CD4-positive, alpha-beta T cell treated with Interleukin-12 subunit alpha and Interleukin-12 subunit beta, for 1 hour (primary cell): ENCODE results near the gene MRPL52.
"Not testable (repeated sequence)": the region's sequence is repeated elsewhere in the genome, so short reads cannot be mapped to it uniquely, and the experiment has no call there.

Experiments
- DNase-seq: peaks from one replicate; pipeline ENCODE4 v3.0.0-alpha.2; 2020

The MRPL52 gene

DNA sequence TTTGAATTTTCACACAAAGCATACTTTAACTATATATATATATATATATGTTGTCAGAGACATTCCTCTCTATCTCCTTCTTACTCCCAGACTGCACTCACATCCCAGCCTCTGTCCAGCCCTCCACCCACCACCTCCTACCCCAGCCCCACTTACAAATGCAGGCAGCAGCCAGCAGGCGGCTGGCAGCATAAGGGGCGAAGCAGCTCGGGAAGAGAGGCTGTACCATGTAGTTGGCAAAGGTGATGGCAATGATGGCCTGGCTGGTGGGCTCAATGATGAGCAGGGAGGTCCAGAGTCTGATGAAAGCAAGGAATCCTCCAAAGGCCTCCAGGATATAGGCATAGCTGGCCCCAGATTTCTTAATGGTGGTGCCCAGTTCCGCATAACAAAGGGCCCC, 16.9 kb upstream of the MRPL52 start:
- no peak for DNase-seq

DNA sequence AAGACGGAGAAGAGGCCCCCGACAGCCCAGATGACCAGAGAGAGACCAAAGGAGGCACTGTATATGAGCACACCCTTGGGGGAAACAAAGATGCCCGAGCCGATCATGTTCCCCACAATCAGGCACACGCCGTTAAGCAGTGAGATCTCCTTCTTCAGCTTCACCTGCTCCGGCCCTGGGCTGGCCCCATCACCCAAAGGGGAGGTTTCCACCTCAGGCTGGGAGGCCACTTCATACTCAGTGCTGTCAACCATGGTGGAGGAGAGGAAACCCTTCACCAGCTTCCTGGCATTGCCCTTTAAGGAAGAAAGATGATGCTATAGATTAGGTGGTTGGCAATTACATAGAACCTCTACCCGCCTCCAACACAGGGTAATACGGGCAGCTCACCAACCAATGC, 16.5 kb upstream of the MRPL52 start:
- DNase-seq: no peak

DNA sequence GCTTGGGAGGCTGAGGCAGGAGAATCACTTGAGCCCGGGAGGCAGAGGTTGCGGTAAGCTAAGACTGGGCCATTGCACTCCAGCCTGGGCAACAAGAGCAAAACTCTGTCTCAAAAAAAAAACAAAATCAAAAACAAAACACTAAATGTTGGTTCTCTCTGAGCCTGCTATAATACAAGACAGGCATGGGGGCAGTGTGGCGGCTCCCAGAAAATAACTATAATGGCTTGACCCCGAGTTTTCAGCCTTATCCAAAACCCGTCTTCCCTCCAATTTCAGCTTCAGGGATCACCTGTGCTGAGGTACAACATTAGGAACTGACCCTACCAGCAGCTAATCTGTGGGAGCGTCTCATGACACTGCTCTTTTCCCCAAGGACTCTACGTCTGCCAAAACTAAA, 15.3 kb upstream of the MRPL52 start:
- no peak for DNase-seq

DNA sequence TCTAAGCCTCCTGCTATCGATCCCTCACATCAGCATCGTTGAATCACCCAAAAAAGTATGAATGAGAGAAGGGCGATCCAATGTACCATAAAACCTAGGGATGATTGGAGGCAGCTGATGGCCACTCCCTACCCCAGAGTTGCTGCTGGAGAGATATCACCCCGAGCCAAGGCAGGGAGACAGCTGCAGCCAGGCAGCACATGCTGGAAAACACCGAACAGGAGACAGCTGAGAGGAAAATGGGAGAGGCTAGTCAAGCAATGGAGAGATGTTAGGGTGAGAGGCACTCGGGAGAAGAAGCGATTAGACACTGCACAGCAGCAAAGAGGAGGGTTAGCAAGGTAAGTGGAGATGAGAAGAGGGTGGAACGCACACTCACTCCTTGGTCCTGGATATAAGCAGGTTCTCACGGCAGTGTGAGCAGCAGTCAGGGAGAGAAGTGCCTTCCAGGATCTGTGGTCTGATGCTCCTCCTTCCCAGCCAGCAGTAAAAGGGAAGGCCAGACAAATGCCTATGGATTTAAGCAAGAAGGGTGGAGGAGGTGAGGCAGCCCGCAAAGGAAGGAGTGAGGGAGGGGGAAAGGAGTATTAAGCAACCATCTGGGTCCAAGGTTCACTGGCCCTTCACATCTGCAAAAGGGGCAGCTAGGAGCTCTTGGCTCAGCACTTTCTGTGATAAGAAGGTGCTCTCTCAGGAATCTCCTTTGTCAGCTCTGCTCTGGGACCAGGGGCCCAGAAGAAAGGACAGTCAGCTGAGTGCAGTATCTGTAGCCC, 14.6 kb upstream of the MRPL52 start, which contains the start of gene SLC7A7:
SLC7A7 (minus strand) TSS at position 495 of the 773 bp plus-strand sequence. CDS start 2,037 bp downstream, outside the sequence.
- DNase-seq: no peak

DNA sequence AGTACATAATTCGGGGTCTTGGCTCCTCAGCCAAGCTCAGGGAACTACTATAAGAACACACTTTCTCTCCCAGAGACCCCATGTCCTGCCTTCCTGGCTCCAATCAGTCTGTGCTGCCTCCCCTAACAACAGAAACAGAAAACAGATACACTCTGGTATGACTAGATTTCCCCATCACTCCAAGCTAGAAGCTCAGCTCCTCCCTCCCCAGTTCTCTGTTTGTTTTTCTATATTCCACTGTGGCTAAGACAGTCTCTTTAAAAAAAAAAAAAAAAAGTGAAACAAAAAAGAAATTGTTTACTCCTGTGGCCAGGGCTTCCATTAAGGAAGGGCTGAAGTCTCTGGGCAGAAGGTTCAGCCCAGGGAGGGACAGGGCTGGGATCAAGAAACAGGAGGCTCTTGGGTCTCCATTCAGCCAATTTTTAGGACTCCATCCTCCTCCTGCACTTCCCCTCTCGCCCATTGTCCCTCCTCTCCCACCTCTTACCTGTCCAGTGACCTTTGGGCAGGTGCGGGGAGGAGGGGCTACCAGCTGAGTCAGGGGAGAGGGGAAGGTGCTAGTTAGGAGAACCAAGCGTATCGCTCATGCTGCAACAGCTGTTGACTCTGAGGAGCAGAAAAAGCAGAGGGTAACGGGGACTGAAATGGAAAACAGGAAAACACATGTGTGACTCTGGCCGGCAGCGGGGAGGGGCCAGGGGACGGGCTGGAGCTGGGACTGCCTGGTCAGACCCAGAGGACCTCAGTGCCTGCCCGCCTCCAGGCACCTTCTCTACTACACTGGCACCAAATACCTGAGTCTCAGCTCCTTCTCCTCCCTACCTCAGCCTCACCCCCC, 10.3 kb upstream of the MRPL52 start:
- DNase-seq: no peak

DNA sequence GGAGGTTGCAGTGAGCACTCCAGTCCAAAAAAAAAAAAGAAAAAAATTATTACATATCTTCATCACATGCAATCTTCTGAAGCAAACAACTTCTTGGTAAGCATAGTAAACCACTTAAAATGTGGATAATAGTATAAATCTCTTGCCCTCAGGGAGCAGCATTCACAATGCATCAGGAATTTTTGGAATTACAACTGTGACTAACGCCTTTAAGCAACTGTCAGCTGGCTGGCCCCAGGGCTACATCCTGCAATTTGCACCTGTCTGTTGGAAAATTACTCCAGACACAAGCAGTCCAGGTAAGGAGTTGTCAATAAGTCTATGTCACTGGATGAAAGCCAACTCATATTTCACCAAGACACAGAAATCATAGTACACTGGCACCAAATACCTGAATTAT, 9.0 kb upstream of the MRPL52 start:
- DNase-seq: no peak

DNA sequence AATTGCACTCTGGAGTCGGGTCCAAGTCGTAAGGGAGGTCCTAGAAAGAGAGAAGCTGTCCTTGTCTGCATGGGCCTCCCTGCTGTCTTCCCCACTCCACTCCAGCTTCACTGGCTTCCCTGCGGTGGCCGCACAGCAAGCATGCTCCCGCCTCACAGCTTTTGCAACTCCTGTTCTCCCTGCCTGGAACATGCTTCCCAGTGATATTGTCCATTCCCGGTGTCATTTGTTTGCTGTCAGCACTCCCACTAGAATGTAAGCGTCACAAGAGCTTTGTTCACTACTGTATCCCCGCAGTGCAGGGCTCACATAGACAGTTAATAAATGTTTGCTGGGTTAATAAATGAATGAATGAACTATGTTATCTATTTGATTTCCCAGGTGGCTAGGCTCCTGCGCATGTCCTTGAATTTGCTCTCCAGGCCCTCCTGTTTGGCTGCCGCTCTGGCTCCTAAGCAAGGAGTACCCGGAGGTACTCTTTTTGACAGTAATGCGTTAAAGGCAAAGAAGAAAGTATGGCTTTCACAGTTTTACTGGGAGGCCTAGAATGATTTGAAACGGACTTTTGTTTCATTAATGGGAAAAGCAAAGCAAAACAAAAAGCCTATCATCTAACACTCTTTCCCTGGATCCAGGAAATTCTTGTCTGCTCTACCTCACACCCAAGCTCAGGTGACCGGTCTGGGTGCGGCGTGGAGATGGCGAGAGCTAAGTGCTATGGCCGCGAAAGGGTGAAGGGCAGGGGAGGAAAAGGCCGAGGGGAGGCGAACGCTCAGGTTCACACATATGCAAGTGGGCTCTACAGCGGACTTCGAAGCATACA, 8.3 kb upstream of the MRPL52 start:
- no peak for DNase-seq

DNA sequence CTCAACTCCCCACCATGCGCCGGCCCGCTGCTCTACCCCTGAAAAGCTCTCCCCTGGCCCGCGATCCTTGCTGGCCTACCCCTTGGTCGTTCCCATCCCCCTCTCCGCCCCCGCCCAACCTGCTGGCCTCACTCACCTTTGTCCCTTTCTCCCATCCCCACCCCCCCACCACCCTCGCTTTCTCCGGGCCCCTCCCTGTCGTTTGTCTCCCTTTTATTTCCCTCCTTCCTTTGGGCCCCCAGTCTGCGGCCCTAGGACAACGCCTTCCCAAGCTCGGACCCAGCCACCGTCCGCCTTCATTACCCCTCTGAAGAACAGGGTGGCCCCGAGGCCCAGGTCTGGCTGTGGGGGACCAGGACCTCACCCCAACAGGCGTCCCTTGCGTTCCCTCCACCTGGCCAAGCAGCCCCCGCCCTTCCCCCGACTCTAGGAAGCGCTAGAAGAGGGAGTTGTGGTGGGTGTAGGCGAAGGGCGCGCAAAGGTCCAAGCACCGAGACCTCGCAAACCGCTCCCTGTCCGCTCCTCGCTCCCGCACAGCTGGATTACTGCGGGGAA, 7.6 kb upstream of the MRPL52 start:
- no peak for DNase-seq

DNA sequence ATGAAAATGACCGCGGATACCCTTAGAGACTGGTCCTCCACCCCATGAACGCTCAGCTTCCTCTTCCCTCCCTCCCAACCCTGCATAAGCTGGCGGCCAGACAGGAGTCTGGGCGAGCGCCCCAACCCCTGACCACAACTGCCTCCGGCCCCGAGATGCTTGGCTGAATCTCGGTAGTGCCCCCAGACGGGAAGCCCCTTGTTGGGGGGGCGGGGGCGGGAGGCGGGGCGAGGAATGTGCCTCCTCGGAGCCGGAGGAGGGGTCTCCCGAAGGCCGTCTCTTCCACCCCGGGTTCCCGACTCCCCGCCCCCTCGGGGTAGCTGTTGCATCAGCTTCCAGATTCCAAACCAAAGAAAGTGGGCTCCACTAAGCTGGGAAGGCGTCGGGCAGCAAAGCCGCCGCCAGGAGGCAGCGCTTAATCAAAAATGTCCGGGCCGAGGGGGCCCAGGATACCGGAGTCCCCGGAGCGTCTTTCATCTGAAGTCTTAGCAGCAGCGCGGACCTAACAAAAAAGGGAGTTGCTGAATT, 7.1 kb upstream of the MRPL52 start:
- peak; percentile 76 for DNase-seq

DNA sequence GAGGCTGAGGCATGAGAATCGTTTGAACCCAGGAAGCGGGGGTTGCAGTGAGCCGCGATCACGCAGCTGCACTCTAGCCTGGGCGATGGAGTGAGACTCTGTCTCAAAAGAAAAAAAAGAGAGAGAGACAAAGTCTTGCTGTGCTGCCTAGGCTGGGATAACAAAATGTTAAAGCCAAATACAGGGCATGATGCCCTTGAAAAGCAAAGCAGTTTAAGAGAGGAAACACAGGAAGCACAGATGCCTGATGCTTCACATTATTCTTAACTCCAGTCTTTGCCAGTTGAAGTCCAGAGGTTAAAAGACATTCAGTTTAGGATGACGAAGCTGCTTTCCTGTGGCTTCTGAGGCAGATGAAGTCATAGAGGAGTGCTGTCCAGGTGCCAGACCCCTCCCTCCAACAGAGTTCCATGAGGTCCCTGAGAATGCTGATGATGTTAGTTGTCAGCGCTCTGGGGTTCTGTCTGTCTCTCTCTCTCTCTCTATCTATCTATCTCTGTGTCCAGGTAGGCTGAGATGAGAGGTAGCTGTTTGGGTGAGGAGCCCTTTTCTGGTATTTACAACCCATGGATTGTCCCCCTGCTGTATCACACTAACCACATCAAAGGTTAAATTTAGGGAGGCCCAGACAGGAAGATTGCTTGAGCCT, 4.9 kb upstream of the MRPL52 start:
- no peak for DNase-seq

DNA sequence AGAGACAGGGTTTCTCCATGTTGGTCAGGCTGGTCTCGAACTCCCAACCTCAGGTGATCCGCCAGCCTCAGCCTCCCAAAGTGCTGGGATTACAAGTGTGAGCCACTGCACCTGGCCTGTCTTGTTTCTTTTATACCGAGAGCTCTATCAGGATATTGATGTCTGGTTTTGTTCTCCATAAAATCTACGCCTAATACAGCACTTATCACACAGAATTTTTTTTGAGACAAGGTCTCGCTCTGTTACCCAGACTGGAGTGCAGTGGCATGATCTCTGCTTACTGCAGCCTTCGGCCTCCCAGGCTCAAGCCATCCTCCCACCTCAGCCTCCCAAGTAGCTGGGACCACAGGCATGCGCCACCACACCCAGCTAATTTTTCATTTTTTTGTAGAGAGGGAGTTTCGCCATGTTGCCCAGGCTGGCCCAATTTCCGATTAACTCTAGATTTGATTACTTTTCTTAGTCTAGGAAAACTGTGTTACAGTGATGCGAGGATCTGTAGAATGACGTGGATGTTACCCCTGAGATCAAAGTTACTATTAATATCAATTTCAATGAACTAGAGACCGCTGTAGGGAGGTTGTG, 519 bp upstream of the MRPL52 start:
- not testable (repeated sequence) for DNase-seq

DNA sequence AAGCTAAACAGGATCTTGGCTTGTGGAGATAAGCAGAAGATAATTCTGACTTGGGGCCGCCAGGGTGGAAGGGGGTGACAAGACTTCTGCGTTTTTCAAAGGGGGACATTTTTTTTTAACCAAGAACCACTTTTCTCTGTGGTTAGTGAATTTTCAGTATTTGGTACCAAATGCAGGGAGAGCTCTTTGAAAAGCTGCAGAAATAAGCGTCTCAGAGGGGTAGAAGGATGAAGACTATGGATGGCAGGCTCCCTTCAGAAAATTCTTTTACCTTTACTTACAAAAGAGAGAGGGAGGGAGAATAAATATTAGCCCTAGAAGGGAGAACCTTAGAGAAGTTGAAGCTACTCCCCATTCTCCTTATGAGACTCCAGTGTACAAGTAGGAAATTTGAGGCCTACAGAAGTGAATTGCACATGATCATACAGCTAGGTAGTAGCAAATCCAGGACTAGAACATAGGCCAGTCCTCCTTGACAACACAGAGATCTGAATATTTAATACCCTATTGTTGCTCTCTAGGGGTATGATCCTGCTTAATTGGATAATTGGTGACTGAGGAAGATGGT, 840 bp downstream of the MRPL52 start:
- DNase-seq: peak; percentile 23

DNA sequence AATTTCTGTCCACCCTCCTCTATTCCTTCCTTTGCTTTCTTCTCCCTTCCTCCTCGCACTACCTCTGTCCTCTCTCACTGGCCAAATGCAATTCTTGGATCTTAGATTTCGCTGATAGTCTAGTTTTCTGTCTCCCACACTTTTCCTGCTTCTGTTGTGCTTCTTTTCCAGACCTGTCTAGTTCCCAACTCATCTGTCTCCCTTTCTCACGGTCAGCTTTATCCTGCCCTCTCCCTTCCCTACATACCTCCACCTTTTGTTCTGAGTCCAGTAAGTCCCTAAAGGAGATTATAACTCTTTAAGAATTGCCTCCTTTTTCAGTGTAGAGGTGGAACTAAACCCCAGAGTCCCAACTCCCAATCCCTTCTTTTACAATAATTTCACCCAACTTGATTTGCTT, 5.8 kb downstream of the MRPL52 start:
- DNase-seq: no peak

DNA sequence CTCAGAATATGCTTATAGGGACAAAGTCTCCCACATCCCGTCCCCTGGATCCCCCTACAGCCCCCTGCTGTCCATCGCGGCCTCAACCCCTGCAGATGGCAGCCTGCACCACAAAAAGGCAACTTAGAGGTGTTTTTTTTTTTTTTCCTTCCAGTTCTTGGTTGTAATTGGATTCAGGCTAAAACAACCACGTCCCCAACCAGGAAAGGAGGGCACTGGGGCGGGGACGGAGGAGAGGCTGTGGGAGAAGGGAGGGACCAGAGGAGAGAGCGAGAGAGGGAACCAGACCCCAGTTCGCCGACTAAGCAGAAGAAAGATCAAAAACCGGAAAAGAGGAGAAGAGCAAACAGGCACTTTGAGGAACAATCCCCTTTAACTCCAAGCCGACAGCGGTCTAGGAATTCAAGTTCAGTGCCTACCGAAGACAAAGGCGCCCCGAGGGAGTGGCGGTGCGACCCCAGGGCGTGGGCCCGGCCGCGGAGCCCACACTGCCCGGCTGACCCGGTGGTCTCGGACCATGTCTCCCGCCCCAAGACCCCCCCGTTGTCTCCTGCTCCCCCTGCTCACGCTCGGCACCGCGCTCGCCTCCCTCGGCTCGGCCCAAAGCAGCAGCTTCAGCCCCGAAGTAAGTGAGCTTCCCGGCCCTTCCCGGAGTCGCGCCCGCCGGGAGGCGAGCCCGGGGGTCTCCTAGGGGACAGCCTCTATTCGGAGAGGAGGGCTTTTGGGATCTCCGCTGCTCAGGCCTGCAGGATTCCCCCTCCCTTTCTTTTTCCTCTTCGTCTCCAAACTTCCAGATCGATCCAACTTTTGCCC, 6.8 kb downstream of the MRPL52 start, which contains the start of gene MMP14:
MMP14 (plus strand) TSS at position 285 of the 813 bp plus-strand sequence; CDS start at position 518, 233 bp downstream.
- no peak for DNase-seq

DNA sequence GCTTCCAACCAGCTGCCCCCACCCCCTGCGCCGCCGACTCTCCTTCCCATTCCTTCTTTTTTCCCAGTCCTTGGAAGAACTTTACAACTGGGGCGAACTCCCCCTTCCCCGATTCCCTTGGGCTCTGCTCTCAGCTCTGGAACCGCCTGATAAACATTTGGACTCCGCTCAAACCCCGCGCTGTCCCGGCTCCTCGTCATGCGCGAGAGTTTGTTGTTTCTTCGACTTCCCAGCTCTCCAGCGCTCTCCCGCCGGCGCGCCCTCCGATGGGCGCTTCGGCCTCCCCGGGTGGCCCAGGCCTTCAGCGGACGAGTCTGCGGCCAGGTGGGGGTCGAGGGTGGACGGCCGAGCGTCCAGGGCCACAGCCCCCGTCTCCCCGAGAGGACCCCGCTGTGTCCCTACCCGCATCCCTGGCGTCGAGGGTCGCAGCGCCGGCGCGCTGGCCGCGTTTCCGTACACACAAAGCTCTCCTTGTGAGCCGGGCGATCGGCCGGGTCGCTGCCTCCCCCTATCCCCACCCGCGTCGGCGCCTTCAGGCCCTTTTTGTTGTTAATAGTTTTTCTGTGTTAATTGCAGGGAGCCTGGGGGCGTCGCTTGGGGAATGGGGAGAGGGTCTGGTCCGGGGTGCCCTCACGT, 7.5 kb downstream of the MRPL52 start:
- no peak for DNase-seq

DNA sequence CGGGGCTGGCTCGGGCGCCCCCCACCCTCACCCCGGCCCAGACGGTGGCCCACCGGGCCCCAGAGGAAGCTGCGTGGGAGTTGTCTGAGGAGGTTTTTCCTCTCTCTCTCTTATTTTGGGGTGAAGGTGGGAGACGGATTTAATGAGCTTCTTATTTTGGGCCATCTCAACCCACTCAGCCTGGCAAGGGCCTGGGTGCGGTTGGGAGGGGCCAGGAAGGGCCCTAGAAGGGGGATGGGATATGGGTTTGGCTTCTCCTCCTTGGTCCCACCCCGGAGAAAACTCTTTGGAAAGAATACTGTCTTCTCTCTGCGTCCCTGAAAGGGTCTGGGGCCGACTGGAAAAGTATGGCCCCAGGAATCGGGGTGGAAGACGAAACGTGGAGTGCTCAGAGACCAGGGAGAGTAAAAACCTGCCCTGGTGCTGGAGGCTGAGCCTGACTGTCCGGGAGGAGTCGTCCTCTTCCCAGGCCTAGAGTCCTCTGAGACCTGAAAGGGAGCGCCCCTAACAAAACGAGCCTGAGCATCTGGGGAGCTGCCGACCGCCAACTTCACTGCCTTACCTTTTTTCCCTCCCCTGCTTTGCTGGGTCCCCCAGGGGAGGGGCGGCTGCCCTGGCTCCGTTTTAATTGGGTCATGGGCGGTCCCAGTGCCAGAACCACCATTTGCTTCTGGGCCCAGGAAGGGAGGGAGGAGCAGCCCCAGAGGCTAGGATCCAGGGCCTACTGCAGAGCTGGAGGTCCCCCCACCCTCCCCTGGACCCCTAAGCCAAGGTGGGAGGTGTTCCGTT, 8.3 kb downstream of the MRPL52 start:
- no peak for DNase-seq

DNA sequence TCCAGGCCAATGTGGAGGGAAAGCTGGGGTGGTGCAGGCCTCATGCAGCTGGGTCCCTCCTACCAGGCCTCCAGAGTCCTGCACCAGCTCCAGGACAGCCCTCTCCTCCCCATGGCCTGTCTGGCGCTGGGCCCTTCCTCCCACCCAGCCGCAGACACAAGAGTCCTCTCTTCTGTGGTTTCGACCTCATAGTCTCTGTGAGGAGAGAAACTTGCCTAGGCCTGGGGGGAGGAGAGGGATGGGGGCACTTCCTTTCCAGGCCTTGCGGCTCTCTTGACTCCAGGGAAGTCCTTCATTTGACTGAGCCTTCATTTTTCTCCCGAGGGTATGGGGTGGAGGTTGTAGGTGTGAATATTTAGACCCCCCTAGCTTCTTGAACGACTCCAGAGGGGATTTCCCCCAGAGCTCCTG, 8.9 kb downstream of the MRPL52 start:
- no peak for DNase-seq

DNA sequence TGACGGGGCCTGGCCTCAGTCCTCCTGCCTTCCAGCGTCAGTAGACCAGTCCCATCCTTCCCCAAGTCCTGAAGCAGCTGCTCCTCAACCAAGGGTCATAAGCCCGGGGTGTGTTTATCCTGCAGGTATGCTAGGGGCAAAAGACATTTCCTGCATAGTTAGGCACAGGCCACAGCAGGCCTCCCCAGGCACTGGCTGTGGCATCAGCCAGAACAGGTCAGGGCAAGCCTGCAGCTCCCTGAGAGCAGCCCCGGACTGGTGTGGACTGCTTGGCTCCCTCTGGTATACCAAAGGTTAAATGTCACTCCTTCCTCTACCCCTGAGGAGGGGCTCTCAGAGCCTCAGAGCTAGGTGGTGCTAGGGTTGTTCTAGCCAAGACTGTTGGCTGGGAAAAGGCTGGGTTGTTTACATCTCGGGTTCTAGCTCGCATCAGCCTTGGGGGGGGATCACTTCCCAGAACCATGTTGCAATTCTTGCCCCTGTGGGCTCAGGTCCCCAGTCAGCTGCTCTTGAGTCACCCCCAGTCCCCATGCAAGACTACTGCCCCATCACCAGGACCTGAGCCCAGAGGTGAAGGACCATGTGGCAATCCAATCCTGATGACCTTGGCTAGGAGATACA, 9.6 kb downstream of the MRPL52 start:
- DNase-seq: no peak
